Astrocyte (in vitro differentiated cells and primary cell): ENCODE measurements around the gene FA2H.

ENCODE experiments used
- CTCF ChIP-seq: IDR thresholded peaks from 2 replicates; pipeline ENCODE4 v1.5.1; 2011; ENCODE audit warnings: low read depth, mild to moderate bottlenecking, inconsistent platforms, low read length, moderate library complexity; ENCODE audit not compliant: insufficient read depth
- EZH2 ChIP-seq: IDR thresholded peaks from 2 replicates; pipeline ENCODE4 v1.6.1; 2012; ENCODE audit warnings: mild to moderate bottlenecking, low read length, inconsistent platforms; ENCODE audit not compliant: insufficient read depth

GRCh38 chr16:74775255-74775654 is 635 bp upstream of the FA2H start:
- TF ChIP-seq CTCF (no peak), EZH2 (no peak)
